ENCODE results near the gene CLDND1.
"Not testable (repeated sequence)": the region's sequence is repeated elsewhere in the genome, so short reads cannot be mapped to it uniquely, and the experiment has no call there.

CLDND1 gene

GRCh38 chr3:98522544-98523281, at the start of gene CLDND1:
TSS of gene CLDND1 (minus strand) at chr3:98522902. CDS start at chr3:98521424, 1,478 bp downstream.
- FAIRE-seq (peak; percentile 85), DNase-seq (ENCODE audit: low spot score) (peak; percentile 88)

DNA sequence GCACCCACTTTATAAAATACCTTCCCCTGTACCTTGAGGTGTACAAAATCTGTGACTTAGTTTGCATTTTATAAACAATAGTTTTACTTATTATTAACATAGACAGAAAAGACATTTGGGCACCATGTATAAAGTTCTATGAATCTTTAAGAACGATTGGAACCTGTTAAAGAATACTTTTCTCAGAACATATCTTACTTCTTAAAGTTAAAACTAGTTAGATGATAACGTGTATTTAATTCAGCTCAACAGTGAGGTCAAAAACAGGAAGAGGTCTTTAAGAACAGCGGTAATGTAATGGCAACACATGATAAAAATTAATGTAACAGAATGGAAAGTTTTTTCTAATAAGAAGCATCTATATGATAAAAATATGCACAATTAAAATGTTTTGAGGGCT, 45.7 kb upstream of the CLDND1 start:
- no peak for DNase-seq (ENCODE audit: low spot score)
- FAIRE-seq, result no peak

- FAIRE-seq, result no peak
- DNase-seq (ENCODE audit: low spot score), result no peak
Observed at GRCh38 chr3:98567666-98568270, 45.1 kb upstream of the CLDND1 start.

- no peak for FAIRE-seq
Observed at GRCh38 chr3:98565843-98566242, 43.1 kb upstream of the CLDND1 start.

DNA sequence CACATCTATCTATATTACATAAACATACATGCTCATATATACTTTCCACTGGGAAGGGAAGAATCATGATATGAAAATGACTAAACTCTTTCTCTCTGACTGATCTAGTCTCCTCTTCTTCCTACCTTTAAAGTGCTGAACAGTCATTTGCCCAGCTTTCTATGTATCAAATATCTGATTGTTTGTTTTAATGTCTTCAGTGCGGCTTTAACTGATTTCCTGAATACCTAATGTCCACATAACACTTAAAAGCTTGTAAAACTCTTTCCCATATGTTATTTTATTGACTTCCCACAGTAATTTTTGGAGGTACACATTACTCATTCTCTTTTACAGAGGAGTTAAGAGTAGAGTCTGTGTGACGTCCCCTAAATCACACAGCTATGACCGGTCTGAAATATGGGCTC, 42.5 kb upstream of the CLDND1 start:
- DNase-seq (ENCODE audit: low spot score) (no peak), FAIRE-seq (no peak)

More at GRCh38 chr3:98565843-98566242, 43.1 kb upstream of the CLDND1 start:
- DNase-seq (ENCODE audit: low spot score), result no peak

DNA sequence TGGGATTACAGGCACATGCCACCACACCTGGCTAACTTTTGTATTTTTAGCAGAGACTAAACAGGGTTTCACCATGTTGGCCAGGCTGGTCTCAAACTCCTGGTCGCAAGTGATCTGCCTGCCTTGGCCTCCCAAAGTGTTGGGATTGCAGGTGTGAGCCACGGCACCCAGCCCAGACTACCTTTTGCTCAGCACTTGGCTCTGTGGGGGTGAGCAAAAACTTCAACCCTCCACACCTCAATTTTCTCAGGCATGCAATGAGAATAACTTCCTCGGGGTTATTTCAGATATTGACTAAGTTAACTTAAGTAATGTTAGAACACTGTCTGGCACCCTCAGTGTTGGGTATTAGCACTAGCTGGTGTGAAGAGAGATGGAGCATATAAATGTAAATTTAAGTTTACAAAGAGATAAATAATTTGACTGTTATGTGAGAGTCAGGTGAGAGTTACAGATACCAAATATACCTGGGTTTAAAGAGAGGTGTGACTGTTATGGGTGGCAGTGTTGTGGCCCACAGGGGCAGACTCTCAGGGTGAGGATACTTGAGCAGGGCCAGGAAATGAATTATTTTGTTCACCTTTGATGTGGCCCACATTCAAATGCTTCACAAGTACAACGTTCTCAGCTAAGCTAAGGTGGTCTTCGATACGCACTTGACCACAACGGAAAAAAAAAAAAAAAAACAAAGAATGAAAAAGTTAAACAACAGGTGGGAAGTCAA, 41.7 kb upstream of the CLDND1 start:
- DNase-seq (ENCODE audit: low spot score), result no peak

GRCh38 chr3:98563661-98564281, 41.1 kb upstream of the CLDND1 start:
- DNase-seq (ENCODE audit: low spot score) (peak; percentile 56), FAIRE-seq (peak; percentile 88)

More for the DNA sequence above, 41.7 kb upstream of the CLDND1 start:
- no peak for FAIRE-seq

DNA sequence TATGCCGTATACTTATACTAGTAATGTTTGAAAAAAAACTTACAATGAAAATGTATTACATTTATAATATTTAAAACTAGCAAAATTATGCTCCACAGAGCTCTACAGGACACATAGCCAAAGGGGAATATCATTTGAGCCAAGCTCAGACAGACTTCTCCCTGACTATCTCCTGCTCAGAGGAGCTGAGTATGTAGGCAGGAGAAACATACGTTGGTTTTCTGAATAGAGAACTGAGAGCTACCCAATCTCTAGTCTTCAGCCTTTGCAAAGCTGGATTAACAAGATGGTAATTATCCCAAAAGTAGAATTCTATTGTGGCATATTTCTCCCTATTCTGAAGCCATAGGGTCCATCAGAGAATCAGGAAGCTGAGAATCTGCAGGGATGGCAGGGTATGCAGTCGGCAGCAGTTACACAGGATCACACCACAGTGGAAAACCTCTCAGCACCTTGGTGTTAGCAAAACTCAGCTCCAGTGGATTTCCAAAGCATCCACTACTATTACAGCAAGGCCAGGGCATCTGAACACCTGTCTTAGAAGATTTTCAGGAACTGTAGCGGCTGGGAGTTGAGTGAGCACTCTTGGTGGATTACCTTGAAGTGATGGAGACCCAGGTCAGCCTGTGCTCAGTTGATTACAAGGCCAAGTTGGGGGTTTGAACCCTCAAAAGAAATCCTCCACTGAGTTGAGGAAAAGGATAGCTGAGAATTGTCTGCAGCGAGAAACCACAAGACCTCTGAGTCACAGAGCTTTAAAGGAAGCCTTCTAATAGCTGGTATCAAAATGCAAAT, 39.2 kb upstream of the CLDND1 start:
- FAIRE-seq, result peak; percentile 91

DNA sequence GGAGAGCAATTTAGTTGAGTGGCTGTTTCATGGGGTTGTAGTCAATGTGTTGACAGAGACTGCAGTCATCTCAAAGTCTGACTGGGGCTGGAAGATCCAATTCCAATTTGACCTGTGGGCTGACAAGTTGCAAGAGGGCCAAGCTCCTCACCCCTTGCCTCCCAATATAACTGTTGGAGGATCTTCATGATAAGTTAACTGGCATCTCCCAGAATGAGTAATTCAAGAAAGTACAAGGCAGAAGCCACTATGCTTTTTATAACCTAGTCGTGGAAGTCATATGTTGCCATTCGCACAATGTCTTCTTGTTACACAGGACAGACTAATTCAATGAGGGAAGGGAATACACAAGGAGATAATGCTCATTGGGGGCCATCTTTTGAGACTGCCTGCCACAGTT, 38.2 kb upstream of the CLDND1 start:
- DNase-seq (ENCODE audit: low spot score) (no peak), FAIRE-seq (no peak)

More for the DNA sequence above, 39.2 kb upstream of the CLDND1 start:
- DNase-seq (ENCODE audit: low spot score), result peak; percentile 26

DNA sequence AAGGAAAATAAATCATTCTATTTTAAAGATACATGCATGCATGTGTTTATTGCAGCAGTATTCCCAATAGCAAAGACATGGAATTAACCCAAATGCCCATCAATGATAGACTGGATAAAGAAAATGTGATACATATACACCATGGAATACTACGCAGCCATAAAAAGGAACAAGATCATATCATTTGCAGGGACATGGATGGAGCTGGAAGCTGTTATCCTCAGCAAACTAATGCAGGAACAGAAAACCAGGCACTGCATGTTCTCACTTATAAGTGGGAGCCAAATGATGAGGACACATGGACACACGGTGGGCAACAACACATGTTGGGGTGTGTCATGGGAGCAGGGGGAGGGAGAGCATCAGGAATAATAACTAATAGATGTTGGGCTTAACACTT, 37.1 kb upstream of the CLDND1 start:
- not testable (repeated sequence) for DNase-seq (ENCODE audit: low spot score); FAIRE-seq

DNA sequence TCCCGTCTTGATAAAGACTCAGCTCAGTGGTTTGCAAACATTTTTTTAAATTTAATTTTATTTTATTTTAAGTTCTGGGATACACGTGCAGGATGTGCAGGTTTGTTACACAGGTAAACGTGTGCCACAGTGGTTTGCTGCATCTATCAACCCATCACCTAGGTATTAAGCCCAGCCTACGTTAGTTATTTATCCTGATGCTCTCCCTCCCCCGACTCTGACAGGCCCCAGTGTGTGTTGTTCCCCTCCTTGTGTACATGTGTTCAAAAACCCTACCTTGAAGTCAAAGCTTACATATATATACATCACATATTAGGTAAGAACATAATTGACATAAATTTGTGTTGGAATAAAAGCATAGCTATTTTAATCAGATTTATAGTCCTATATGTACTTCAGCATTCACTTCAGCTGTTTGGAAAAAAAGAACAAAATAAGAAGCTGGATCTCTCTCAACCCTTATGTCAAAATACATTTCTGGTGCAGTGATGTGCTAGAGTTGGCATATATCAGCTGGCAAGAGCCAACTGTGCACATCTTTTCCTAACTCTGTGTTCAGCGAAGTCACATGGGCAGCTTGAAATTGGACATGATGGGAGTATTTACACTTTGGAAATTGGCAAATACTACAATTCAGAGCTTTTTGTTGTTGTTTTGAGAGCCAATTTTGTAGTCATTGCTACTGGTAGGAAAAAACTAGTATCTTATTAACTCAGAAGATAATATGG, 35.6 kb upstream of the CLDND1 start:
- DNase-seq (ENCODE audit: low spot score) (no peak), FAIRE-seq (no peak)

DNA sequence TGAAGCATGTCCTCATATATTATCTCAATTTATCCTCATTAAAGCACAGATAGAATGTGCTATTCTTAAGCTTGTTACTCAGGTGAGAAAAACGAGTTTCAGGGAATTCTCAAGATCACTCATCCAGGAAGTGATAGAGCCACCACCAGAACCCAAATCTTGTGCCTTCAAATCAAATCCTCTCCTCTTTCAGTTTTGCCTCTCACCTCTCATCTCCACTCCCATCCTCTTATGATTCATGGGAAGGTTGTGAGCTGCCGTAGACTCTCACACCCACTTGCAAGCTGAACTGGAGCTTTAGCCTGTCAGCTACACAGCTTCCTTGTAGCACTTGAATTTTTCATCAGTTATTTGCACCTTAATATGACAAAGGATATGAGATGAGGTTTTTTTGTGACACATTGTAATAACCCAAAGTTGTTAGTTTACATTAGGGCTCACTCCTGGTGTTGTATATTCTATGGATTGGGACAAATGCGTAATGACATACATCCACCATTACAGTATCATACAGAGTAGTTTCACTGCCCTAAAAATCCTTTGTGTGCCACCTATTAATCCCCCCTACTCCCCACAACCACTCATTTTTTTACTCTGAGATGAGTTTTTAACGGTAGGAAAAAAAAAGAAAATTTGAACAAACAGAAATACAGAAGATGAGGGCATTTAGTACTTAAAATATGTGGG, 34.8 kb upstream of the CLDND1 start:
- DNase-seq (ENCODE audit: low spot score) (peak; percentile 17), FAIRE-seq (peak; percentile 41)

GRCh38 chr3:98556164-98557130, 33.7 kb upstream of the CLDND1 start:
- peak; percentile 88 for FAIRE-seq
- peak; percentile 79 for DNase-seq (ENCODE audit: low spot score)

DNA sequence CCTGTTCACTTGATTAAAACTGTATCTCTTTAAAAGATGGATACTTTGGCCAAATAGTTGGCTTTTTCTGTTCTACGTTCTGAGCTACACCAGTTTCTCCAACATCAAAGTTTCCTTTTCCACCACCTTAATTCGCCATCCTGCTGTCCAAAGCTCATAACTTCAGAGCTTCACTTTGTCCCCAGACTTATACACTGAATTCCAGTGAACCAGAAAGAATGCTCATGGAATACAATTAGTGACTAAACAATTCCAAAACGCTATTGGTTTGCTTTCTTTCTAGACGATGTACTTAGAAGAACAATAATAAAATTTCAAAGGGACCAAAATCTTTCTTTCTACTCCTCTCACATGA, 32.3 kb upstream of the CLDND1 start:
- FAIRE-seq (peak; percentile 5), DNase-seq (ENCODE audit: low spot score) (no peak)

DNA sequence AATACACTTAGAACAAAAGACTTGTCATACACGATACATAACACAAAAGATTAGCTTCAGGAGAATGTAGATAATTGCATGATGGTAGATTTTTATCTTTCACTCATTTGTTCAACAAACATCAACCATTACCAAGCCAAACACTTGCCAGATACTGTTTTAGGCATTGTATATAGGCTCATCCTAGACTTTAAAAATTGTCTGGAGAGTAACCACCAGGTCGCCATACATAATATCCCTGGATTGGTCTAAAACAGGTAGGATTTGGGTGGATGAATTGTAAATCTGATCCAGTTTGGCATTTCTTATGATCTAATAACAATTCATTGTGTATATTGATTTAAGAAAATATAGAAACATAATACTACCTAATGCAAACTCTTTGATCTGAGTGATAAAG, 31.9 kb upstream of the CLDND1 start:
- no peak for DNase-seq (ENCODE audit: low spot score)

DNA sequence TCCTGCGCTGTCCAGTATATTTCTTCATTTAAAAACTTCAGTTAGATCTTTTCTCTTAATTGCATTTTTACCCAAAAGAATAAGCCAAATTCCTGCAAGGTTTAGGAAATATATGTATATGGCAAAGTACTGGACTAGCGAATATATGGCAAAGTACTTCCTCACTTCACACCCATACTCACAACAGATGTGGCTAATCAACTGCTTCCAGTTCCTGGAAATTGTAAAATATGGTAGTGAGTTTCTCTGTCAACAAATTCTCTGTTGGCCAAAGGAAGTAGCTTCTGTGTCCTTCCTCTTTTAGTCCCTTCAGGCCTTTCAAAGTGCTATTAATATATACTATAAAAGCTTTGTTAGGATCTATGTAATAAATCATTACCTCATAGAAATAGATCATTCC, 31.1 kb upstream of the CLDND1 start:
- FAIRE-seq, result no peak
- DNase-seq (ENCODE audit: low spot score), result no peak

More for the DNA sequence above, 31.9 kb upstream of the CLDND1 start:
- no peak for FAIRE-seq

GRCh38 chr3:98553021-98553563, 30.4 kb upstream of the CLDND1 start:
- FAIRE-seq, result no peak
- DNase-seq (ENCODE audit: low spot score), result no peak
